Astrocyte of the cerebellum (primary cell): ENCODE measurements around the gene ANKRD27.
"Not testable (repeated sequence)": the region's sequence is repeated elsewhere in the genome, so short reads cannot be mapped to it uniquely, and the experiment has no call there.

ENCODE experiments used
- DNase-seq: peaks from one replicate; pipeline ENCODE4 v3.0.0-alpha.2; 2011; ENCODE audit warnings: low read depth
- H3K4me3 ChIP-seq: 2 replicates; pipeline ENCODE4 v1.5.1; 2011; ENCODE audit warnings: mild to moderate bottlenecking, low read depth, low read length, moderate library complexity
- in situ Hi-C: cut with HindIII; loops from 2 replicates; pipeline ENCODE4 v1.10.0; 2017; ENCODE audit warnings: low sequenced_read_pairs
- TF ChIP-seq, protein P1 (sequence below): IDR thresholded peaks from 2 replicates; pipeline ENCODE4 v1.5.1; 2012; ENCODE audit warnings: low read length, low read depth, moderate library complexity, mild to moderate bottlenecking; ENCODE audit errors: missing control alignments

The ANKRD27 gene

DNA sequence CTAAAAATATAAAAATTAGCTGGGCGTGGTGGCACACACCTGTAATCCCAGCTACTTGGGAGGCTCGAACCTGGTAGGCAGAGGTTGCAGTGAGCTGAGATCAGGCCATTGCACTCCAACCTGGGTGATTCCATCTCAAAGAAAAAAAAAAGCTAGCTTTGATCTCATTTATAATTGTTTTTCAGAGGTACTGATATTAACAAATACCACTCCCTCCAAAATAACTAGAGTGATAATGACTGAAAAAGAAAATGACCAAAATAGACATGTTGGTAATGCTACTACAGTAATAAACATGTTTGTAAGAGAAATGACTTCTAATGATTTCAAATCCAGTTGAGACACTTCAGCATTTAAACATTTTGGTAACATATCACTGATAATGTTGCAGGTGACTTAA lies 81.0 kb downstream of the ANKRD27 start:
- H3K4me3 ChIP-seq, result no peak overlapping the region
- in situ Hi-C loops, result no loop called here
- no peak for DNase-seq
- TF ChIP-seq, protein P1, sequence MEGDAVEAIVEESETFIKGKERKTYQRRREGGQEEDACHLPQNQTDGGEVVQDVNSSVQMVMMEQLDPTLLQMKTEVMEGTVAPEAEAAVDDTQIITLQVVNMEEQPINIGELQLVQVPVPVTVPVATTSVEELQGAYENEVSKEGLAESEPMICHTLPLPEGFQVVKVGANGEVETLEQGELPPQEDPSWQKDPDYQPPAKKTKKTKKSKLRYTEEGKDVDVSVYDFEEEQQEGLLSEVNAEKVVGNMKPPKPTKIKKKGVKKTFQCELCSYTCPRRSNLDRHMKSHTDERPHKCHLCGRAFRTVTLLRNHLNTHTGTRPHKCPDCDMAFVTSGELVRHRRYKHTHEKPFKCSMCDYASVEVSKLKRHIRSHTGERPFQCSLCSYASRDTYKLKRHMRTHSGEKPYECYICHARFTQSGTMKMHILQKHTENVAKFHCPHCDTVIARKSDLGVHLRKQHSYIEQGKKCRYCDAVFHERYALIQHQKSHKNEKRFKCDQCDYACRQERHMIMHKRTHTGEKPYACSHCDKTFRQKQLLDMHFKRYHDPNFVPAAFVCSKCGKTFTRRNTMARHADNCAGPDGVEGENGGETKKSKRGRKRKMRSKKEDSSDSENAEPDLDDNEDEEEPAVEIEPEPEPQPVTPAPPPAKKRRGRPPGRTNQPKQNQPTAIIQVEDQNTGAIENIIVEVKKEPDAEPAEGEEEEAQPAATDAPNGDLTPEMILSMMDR, result no peak

DNA sequence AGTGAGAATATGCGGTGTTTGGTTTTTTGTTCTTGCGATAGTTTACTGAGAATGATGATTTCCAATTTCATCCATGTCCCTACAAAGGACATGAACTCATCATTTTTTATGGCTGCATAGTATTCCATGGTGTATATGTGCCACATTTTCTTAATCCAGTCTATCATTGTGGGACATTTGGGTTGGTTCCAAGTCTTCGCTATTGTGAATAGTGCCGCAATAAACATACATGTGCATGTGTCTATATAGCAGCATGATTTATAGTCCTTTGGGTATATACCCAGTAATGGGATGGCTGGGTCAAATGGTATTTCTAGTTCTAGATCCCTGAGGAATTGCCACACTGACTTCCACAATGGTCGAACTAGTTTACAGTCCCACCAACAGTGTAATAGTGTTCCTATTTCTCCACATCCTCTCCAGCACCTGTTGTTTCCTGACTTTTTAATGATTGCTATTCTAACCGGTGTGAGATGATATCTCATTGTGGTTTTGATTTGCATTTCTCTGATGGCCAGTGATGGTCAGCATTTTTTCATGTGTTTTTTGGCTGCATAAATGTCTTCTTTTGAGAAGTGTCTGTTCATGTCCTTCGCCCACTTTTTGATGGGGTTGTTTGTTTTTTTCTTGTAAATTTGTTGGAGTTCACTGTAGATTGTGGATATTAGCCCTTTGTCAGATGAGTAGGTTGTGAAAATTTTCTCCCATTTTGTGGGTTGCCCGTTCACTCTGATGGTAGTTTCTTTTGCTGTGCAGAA lies 87.1 kb downstream of the ANKRD27 start:
- DNase-seq, H3K4me3 ChIP-seq, in situ Hi-C loops: not testable (repeated sequence)

DNA sequence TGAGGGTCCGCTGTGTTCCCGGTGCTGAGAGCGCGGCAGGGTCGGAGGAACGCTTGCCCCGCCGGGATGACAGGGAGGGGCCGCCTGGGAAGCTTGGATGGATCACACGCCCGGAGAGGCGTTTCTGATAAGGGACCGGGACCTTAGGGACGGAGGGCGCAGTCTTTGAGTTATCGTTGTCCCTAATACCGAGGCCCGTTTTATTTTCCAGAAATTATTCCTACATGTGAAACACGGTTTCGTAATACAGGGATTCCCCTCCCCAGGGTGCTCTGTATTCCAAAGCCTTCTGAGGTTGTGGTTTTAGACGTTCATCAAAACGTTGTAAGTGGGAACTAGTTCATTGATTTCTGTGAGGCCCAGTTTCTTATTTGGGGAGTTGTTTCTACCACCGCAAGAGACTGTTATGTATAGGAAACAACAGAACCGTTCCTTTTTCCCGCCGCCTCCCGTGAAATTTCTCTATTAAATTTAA lies 93.2 kb downstream of the ANKRD27 start:
- peak; percentile 24 for DNase-seq
- TF ChIP-seq, protein P1, result no peak
- peak overlapping the region; percentile 75 for H3K4me3 ChIP-seq
- in situ Hi-C loops, result no loop called here

DNA sequence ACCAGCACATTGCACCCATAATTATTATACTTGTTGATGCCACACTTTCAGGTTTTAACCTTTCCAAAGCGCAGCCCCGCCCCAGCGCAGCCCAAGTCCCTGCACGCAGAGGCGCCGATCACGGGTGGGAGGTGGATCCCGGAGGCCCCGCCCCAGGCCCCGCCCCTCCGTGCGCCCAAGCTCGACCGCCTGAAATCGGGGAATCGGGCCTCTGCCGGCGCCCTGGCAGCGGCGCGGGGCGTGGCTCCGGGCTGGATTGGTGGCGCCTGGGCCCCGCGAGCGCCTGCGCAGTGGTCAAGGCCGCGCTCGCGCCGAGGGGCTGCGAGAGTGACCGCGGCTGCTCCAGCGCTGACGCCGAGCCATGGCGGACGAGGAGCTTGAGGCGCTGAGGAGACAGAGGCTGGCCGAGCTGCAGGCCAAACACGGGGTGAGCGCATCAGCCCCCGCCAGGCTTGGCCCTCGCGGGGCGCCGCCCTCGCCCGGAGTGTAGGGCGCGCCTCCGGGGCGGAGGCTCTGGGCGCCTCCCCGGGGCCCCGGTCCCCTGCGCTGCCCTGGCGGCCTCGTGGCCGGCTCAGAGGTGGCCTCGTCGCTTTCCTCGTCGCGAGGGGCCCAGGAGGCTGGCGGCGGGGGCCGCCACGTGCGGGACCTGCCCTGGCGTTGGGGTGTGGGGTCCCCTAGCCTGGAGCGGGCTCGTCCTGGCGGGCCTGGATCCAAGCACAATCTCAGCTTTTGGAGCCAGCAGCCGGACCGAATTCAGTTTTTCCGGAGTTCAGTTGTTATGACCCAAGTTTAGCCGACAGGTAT lies 93.9 kb downstream of the ANKRD27 start, which contains the start of gene PDCD5:
PDCD5 (plus strand) TSS at position 290 of the 804 bp plus-strand sequence; CDS start at position 362, 72 bp downstream.
- peak; percentile 83 for DNase-seq
- peak within 1 kb of the TSS; percentile 75 for H3K4me3 ChIP-seq
- TF ChIP-seq, protein P1, result no peak
- in situ Hi-C loops, result no loop called here

DNA sequence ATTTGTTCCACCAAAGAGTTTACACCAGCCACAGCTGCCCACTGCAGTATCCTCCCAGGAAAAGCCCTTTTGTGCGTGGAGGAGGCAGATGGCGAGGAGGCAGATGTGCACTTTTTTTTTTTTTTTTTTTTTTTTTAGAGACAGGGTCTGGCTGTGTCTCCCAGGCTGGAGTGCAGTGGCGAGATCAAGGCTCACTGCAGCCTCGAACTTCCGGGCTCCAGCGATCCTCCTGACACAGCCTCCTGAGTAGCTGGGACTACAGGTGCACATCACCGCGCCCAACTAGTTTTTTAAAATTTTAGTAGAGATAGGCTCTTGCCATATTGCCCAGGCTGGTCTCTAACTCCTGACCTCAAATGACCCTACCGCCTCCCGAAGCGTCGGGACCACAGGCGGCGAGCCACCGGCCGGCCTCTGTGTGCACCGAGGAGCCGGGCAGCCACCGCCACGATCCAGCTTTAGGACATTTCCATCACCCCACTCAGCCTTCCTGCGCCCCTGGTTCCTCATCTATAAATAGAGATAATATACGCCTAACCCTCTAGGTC lies 94.6 kb downstream of the ANKRD27 start:
- in situ Hi-C loops, result no loop called here
- peak overlapping the region; percentile 75 for H3K4me3 ChIP-seq
- TF ChIP-seq, protein P1, result no peak
- DNase-seq, result no peak

DNA sequence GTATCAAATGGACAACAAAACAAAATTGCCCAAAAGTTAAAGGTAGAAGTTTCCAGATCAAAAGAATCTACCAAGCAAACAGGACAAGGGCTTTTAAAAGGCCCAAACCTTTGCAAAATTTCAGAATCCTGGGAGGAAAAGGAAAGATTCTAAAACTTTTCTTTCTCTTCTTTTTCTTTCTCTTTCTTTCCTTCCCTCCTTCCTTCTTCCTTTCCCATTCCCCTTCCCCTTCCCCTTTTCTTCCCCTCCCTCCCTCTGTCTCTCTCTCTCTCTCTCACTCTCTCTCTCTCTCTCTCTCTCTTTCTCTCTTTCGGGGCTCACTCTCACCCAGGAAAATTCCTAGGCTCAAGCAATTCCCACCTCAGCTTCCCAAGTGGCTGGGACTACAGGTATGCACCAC lies 98.2 kb downstream of the ANKRD27 start:
- in situ Hi-C loops, result no loop called here
- DNase-seq, result no peak
- H3K4me3 ChIP-seq, result no peak overlapping the region
- TF ChIP-seq, protein P1, result no peak
